GM12872 (cell line): ENCODE results near the gene RNASE12.

Source experiments
- TF ChIP-seq, protein P1 (sequence below): IDR thresholded peaks from 3 replicates; pipeline ENCODE4 v1.5.1; 2011; ENCODE audit warnings: low read depth, mild to moderate bottlenecking, low read length, moderate library complexity; ENCODE audit not compliant: insufficient read depth

The RNASE12 gene

DNA sequence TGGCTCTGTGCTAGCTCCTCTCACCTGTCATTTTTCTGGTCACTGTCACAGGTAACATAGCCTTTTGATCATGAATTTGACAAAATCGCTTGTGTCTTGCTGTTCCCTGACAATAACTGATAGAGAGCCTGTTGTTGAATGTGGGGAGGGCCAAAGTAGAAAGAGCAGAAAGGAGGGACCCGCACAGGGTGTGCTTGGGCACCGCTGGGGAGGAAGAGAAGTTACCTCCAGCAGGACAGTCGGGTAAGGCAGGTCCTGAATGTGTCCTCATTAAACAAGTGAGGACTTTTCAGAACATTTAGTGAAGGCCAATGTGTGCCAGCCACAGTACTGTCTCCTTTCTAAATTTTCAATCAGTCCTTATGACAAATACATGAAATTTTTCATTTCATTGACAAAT lies at the start of gene RNASE12:
Gene RNASE12, minus strand, starts transcription at position 142 of the 400 bp plus-strand sequence. CDS start 653 bp downstream, outside the sequence.
- TF ChIP-seq, protein P1, sequence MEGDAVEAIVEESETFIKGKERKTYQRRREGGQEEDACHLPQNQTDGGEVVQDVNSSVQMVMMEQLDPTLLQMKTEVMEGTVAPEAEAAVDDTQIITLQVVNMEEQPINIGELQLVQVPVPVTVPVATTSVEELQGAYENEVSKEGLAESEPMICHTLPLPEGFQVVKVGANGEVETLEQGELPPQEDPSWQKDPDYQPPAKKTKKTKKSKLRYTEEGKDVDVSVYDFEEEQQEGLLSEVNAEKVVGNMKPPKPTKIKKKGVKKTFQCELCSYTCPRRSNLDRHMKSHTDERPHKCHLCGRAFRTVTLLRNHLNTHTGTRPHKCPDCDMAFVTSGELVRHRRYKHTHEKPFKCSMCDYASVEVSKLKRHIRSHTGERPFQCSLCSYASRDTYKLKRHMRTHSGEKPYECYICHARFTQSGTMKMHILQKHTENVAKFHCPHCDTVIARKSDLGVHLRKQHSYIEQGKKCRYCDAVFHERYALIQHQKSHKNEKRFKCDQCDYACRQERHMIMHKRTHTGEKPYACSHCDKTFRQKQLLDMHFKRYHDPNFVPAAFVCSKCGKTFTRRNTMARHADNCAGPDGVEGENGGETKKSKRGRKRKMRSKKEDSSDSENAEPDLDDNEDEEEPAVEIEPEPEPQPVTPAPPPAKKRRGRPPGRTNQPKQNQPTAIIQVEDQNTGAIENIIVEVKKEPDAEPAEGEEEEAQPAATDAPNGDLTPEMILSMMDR, result no peak

DNA sequence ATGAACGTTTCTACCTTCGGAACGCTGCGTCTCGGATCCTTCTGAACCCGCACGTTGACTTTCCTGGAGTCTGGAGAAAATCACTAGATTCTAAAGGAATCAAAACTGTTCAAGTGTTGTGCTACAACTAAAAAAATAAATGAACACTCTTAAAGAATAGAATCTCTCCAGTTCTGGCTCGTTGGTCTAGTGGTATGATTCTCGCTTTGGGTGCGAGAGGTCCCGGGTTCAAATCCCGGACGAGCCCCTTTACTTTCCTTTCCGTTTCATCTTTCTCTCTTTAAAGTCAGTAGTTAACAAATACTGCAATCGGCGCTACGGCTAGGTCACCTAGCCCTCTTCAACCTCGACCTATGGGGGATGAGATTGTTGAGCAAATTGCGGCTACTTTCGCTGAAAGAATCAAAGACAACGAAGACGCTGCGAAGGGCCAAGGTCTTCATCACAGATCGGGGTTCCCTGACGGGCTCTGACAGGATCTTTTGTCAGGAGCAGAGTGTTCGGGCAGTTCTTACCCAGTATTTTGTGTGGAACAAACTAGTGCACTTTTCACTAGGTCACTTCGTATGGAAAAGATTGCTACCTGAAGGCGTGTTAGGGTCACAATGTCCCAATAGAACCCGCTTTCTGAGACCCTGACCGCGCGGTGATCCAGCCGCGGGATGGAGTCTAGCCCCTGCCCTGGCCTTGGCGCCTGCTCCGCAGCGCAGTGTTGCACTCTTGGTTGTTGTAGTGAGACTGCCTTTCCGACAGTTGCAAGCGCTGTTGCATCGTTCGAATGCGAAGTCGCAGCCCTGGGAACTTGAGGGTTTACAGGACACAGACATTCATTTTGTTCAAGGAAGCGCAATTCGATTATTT lies 41.9 kb upstream of the RNASE12 start:
- TF ChIP-seq, protein P1, result no peak

GRCh38 chr14:20632448-20632830 lies 41.3 kb upstream of the RNASE12 start:
- TF ChIP-seq, protein P1, result no peak

DNA sequence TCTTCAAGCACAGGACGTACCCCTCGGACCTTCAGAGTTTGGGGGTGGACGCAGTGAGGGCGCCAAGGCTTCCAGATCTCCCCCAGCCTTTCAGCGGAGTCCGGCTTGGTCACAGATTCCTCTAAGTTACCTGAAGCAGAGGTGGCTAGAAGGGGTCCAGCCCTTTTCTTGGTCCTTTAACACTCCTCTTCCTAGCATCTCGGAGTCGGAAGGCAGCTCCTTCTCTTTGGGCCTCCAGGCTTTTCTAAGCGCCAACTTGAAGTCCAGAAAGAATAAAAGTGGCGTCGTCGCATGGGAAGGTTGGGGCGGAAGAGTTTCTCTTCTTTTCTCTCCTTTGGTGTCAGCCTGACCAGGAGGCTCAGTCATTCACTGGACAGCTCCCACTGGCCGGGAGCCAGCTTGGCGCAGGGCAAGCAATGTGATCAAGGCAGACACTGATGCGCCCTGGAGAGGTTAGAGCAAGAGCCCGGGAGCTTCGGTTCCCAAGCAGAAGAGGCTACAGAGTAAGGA lies 40.8 kb upstream of the RNASE12 start:
- TF ChIP-seq, protein P1, result no peak

GRCh38 chr14:20631023-20631879 lies 40.1 kb upstream of the RNASE12 start:
- TF ChIP-seq, protein P1, result no peak

GRCh38 chr14:20630340-20631022 lies 39.3 kb upstream of the RNASE12 start:
- TF ChIP-seq, protein P1, result no peak
